HL-60 (cell line): Measurements from ENCODE around the gene MYO5B.
A peak's percentile ranks its signal among the peaks of the same experiment; 100 is the strongest.

Source experiments
- DNase-seq, 2 experiments: peaks; one replicate each; pipeline ENCODE4 v3.0.0-alpha.2; 2010 to 2020; ENCODE audit warnings: low read depth in 1 of 2, low spot score in 1 of 2
- H3K27ac ChIP-seq: fragments of 250-450 bp; sonication (Bioruptor Pico); replicated peaks from 2 replicates; pipeline ENCODE4 v1.5.1; 2020; ENCODE audit warnings: mild to moderate bottlenecking, moderate library complexity
- H3K27me3 ChIP-seq: fragments of 250-450 bp; sonication (Bioruptor Pico); 2 replicates; pipeline ENCODE4 v1.5.1; 2021; ENCODE audit warnings: mild to moderate bottlenecking, moderate library complexity; ENCODE audit not compliant: insufficient read depth, poor library complexity, severe bottlenecking
- H3K4me3 ChIP-seq: replicated peaks from 2 replicates; pipeline ENCODE4 v1.5.1; 2011; ENCODE audit warnings: mild to moderate bottlenecking, control low read depth, low read length; ENCODE audit not compliant: insufficient read depth
- CTCF ChIP-seq: IDR thresholded peaks from one replicate; pipeline ENCODE4 v1.5.1; 2011; ENCODE audit warnings: low read length, control low read depth, inconsistent platforms; ENCODE audit not compliant: insufficient read depth
- GABPA ChIP-seq: IDR thresholded peaks from 2 replicates; pipeline ENCODE4 v1.6.1; 2012; ENCODE audit warnings: low read depth
- POLR2AphosphoS5 ChIP-seq: IDR thresholded peaks from 2 replicates; pipeline ENCODE4 v1.6.1; 2012; ENCODE audit warnings: low read depth
- REST ChIP-seq: IDR thresholded peaks from 2 replicates; pipeline ENCODE4 v1.6.1; 2012; ENCODE audit warnings: low read depth; ENCODE audit not compliant: insufficient replicate concordance
- SPI1 ChIP-seq: IDR thresholded peaks from 2 replicates; pipeline ENCODE4 v1.6.1; 2012; ENCODE audit warnings: low read depth, mild to moderate bottlenecking, borderline replicate concordance

Gene MYO5B

GRCh38 chr18:49865401-49865800, 329.5 kb downstream of the MYO5B start:
- TF ChIP-seq SPI1, result no peak
- no peak for TF ChIP-seq POLR2AphosphoS5
- TF ChIP-seq CTCF, result no peak
- Histone ChIP-seq H3K27me3 (peaks cover 8% of the 10 kb centered on the region), H3K27ac (no peak overlapping the region), H3K4me3 (no peak overlapping the region)
- DNase-seq, result no peak

- TF ChIP-seq SPI1 (no peak), POLR2AphosphoS5 (no peak), GABPA (no peak)
- H3K27me3 ChIP-seq, result peaks cover 7% of the 10 kb centered on the region
- H3K4me3 ChIP-seq, result no peak overlapping the region
- DNase-seq, result no peak
- no peak overlapping the region for H3K27ac ChIP-seq
These were observed 331.0 kb downstream of the MYO5B start for GRCh38 chr18:49863769-49864621.

- Histone ChIP-seq H3K27ac (no peak overlapping the region), H3K4me3 (no peak overlapping the region), H3K27me3 (peaks cover 7% of the 10 kb centered on the region)
- DNase-seq, result no peak
- no peak for TF ChIP-seq SPI1
These were observed 332.1 kb downstream of the MYO5B start for GRCh38 chr18:49862656-49863385.

GRCh38 chr18:49861659-49862058, 333.3 kb downstream of the MYO5B start:
- Histone ChIP-seq H3K27ac (no peak overlapping the region), H3K4me3 (no peak overlapping the region), H3K27me3 (peaks cover 7% of the 10 kb centered on the region)
- no peak for DNase-seq
- TF ChIP-seq SPI1, result no peak
- TF ChIP-seq REST, result no peak
- peak; percentile 65 for TF ChIP-seq CTCF

- no peak for DNase-seq
- Histone ChIP-seq H3K27ac (no peak overlapping the region), H3K4me3 (no peak overlapping the region), H3K27me3 (peaks cover 4% of the 10 kb centered on the region)
- TF ChIP-seq POLR2AphosphoS5 (no peak), CTCF (no peak), SPI1 (no peak), REST (no peak), GABPA (no peak)
These were observed 335.2 kb downstream of the MYO5B start for GRCh38 chr18:49859725-49860124.
